IPS-20b (cell line): ENCODE data around the gene STX18.
A peak's percentile ranks its signal among the peaks of the same experiment; 100 is the strongest.

ENCODE experiments used
- H3K27ac ChIP-seq: one replicate; pipeline ENCODE4 v1.5.1; 2013; ENCODE audit warnings: low read length
- H3K27me3 ChIP-seq: 2 replicates; pipeline ENCODE4 v1.6.1; 2013; ENCODE audit warnings: mild to moderate bottlenecking, low read length, inconsistent platforms; ENCODE audit not compliant: insufficient read depth
- H3K36me3 ChIP-seq: 2 replicates; pipeline ENCODE4 v1.6.1; 2013; ENCODE audit warnings: low read depth, mild to moderate bottlenecking, inconsistent platforms, low read length, moderate library complexity; ENCODE audit not compliant: insufficient read depth
- H3K4me1 ChIP-seq: 2 replicates; pipeline ENCODE4 v1.6.1; 2013; ENCODE audit warnings: mild to moderate bottlenecking, control low read depth, inconsistent platforms, low read length, moderate library complexity; ENCODE audit not compliant: insufficient read depth
- H3K4me3 ChIP-seq: 2 replicates; pipeline ENCODE4 v1.5.1; 2013; ENCODE audit warnings: mild to moderate bottlenecking, low read length, inconsistent platforms
- H3K9ac ChIP-seq: 2 replicates; pipeline ENCODE4 v1.6.1; 2013; ENCODE audit warnings: low read depth, mild to moderate bottlenecking, inconsistent platforms, low read length, moderate library complexity
- H3K9me3 ChIP-seq: 2 replicates; pipeline ENCODE4 v1.6.1; 2013; ENCODE audit warnings: mild to moderate bottlenecking, low read depth, low read length, inconsistent platforms; ENCODE audit not compliant: insufficient read depth

Gene STX18

GRCh38 chr4:4490041-4490440 lies 51.8 kb downstream of the STX18 start:
- H3K27me3 ChIP-seq = no peaks in the 10 kb centered on the region
- no peaks in the 10 kb centered on the region for H3K36me3 ChIP-seq
- H3K4me3 ChIP-seq = no peak overlapping the region
- no peak overlapping the region for H3K27ac ChIP-seq
- H3K4me1 ChIP-seq = peaks cover 5% of the 10 kb centered on the region; the same call in 1 of the 2 replicates
- no peak overlapping the region for H3K9ac ChIP-seq
- no peaks in the 10 kb centered on the region for H3K9me3 ChIP-seq

DNA sequence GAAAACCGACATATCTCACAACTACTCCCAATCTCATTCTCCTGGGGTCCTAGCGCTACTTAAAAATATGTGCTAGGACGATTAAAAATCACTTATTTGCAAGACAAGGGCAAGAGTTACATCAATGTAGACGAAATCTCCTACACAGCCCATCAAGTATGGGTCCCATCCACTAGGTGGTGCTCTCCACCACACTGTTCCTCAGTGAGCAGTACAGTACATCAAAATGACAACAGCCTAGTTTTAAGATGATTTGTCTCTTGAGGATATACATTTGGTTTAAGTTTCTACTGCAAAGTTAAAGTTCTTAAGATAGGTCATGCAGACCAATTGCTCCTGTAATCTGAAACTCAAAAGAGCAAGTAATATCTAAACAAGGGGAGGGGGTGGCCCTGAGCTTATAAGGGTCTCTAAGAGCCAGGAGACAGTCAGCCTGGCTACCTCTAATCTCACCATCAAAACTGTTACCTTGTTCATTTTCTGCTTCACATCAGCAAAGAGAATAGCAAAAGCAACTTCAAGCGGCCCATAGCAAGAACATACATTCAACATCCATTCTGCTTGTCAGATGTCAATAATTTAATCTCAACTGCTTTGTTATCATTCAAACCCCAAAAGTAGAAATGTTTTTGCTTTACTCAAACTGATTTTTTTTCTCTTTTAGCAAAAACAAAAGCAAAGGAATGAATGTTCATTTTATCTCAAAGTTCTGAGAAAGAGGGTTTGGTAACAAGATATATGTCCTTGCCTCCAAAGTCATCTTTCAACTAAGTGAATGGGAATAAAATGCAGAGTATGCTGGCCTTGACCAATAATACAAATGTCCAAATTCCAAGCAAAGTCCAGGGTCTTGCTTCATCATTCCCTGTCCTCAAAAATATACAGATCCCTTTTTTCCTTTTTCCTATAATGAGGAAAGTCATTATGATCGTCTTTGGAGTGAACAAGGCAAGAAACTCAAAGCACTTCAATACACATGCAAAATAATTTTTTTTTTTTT lies 53.1 kb downstream of the STX18 start:
- Histone ChIP-seq H3K4me1 (peaks cover 5% of the 10 kb centered on the region; the same call in 1 of the 2 replicates), H3K9ac (no peak overlapping the region), H3K4me3 (no peak overlapping the region), H3K9me3 (no peaks in the 10 kb centered on the region), H3K36me3 (no peaks in the 10 kb centered on the region), H3K27ac (no peak overlapping the region), H3K27me3 (no peaks in the 10 kb centered on the region)

GRCh38 chr4:4486969-4487368 lies 54.9 kb downstream of the STX18 start:
- H3K9ac ChIP-seq = no peak overlapping the region
- H3K4me3 ChIP-seq = no peak overlapping the region
- no peaks in the 10 kb centered on the region for H3K27me3 ChIP-seq
- no peaks in the 10 kb centered on the region for H3K9me3 ChIP-seq
- H3K36me3 ChIP-seq = no peaks in the 10 kb centered on the region
- no peak overlapping the region for H3K27ac ChIP-seq
- H3K4me1 ChIP-seq = no peaks in the 10 kb centered on the region; the same call in 1 of the 2 replicates

DNA sequence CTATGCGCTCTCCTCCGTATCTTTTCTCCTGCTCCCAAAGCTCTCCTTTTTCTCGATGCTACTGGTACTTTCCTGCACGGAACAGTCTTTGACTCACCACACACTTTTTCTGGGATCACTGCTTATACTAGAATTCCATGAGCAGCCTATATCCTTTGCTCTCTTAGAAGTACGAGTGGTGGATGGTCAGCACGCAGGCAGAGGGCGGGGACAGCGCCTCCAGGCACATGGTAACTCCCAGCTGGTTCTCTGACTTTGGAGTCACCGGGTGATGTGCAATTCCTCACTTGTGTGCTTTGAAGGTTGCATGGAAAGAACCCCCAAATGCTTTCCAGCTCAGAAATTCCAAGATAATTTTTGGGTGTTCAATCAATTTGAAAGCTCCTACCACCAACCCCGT lies 56.0 kb downstream of the STX18 start:
- Histone ChIP-seq H3K4me3 (no peak overlapping the region), H3K9ac (no peak overlapping the region), H3K36me3 (no peaks in the 10 kb centered on the region), H3K9me3 (no peaks in the 10 kb centered on the region), H3K27ac (no peak overlapping the region), H3K4me1 (peaks cover 10% of the 10 kb centered on the region), H3K27me3 (no peaks in the 10 kb centered on the region)

DNA sequence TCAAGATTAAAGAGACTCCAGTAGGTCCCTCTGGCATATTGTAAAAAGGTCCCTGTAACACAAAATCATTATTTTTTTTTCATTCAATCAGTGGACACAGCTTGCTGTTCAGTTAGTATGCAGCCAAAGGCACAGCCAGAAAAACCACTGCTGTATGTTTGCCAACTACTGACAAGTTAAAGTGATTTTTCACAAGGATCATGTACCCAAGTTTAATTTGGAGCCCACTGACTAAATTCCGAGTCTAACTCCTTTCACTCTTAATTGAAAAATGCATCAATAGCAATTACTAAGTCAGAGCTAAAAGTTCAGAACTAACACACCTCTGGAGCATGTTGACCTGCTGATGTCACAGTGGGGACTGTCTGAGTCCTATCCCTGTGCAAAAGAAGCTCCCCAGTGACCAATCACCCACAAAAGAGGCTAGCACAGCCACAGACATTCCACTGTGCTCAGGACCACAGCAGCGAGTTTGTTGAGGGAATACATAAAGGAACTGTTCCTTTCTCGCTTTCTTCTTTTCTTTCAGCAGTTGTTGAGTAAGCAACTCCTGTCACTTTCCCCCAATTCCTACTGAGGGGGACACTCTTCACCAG lies 60.4 kb downstream of the STX18 start:
- no peaks in the 10 kb centered on the region for H3K9me3 ChIP-seq
- peaks cover 18% of the 10 kb centered on the region for H3K4me1 ChIP-seq
- H3K27ac ChIP-seq = no peak overlapping the region
- H3K4me3 ChIP-seq = peak overlapping the region; percentile 49; the same call in 1 of the 2 replicates
- H3K36me3 ChIP-seq = no peaks in the 10 kb centered on the region
- no peaks in the 10 kb centered on the region for H3K27me3 ChIP-seq
- H3K9ac ChIP-seq = peak overlapping the region; percentile 17; the same call in 1 of the 2 replicates

DNA sequence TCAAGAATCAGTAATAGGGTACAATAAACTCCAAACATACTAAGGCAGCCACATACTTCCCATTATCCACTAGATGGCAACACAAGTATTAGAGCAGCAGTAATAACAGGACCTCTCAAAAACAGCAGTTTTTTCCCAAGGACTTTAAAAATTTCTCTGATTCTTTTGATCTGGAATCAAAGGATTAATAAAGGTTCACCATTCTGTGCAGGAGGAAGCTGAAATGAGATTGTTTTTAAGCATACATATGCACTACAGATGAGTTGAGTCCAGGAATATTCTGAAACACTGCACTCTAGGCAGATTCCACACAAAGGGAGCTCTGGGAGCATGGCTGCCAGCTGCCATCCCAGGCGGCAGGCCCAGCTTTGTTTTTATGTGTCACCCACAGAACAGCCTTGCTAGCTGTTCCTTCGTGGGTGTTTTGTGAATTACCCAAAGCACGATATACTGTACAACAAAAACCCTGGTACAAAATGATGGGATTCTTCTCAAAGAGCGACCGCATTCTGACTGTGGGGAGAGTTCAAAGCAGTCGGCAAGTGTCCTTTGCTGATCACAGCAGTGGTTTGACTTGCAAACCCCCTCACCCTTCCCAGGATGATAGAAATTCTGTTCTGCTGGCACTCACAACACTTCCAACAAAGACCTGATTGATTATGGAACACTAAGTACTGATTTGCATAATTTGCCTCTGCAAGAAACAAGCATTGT lies 61.0 kb downstream of the STX18 start:
- peak overlapping the region; percentile 17 for H3K9ac ChIP-seq
- H3K27me3 ChIP-seq = no peaks in the 10 kb centered on the region
- H3K9me3 ChIP-seq = no peaks in the 10 kb centered on the region
- H3K4me1 ChIP-seq = peaks cover 18% of the 10 kb centered on the region
- peak overlapping the region; percentile 49 for H3K4me3 ChIP-seq
- H3K36me3 ChIP-seq = no peaks in the 10 kb centered on the region
- no peak overlapping the region for H3K27ac ChIP-seq

- Histone ChIP-seq H3K36me3 (no peaks in the 10 kb centered on the region), H3K4me1 (peaks cover 18% of the 10 kb centered on the region), H3K4me3 (no peak overlapping the region), H3K27ac (no peak overlapping the region), H3K9me3 (no peaks in the 10 kb centered on the region), H3K9ac (peak overlapping the region; percentile 17; the same call in 1 of the 2 replicates), H3K27me3 (no peaks in the 10 kb centered on the region)
These were observed 61.6 kb downstream of the STX18 start for GRCh38 chr4:4480205-4480604.

GRCh38 chr4:4479366-4479765 lies 62.5 kb downstream of the STX18 start:
- H3K9me3 ChIP-seq = no peaks in the 10 kb centered on the region
- no peak overlapping the region for H3K4me3 ChIP-seq
- no peak overlapping the region for H3K27ac ChIP-seq
- no peak overlapping the region for H3K9ac ChIP-seq
- H3K27me3 ChIP-seq = no peaks in the 10 kb centered on the region
- H3K4me1 ChIP-seq = peaks cover 18% of the 10 kb centered on the region
- H3K36me3 ChIP-seq = no peaks in the 10 kb centered on the region

- H3K4me3 ChIP-seq = no peak overlapping the region
- H3K9ac ChIP-seq = no peak overlapping the region
- peaks cover 18% of the 10 kb centered on the region for H3K4me1 ChIP-seq
- H3K27ac ChIP-seq = no peak overlapping the region
- no peaks in the 10 kb centered on the region for H3K9me3 ChIP-seq
- H3K36me3 ChIP-seq = no peaks in the 10 kb centered on the region
- H3K27me3 ChIP-seq = no peaks in the 10 kb centered on the region
These were observed 64.1 kb downstream of the STX18 start for GRCh38 chr4:4477796-4478195.

GRCh38 chr4:4477391-4477790 lies 64.5 kb downstream of the STX18 start:
- Histone ChIP-seq H3K9me3 (no peaks in the 10 kb centered on the region), H3K4me1 (peaks cover 18% of the 10 kb centered on the region), H3K27ac (no peak overlapping the region)

DNA sequence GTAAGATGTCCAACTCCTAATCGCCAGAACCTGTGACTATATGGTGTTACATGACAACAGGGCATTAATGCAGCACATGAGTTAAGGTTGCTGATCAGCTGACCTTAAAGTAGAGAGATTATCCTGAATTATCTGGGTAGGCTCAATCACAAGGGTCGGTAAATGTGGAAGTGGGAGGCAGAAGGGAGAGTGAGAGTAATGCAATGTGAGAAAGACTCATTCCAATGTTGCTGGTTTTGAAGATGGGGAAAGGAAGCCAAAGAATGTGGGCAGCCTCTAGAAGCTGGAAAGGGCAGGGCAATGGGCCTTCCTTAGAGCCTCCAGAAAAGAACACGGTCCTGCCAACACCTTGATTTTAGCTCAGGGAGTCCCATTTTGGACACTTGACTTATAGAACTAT lies 67.4 kb downstream of the STX18 start:
- H3K9me3 ChIP-seq = no peaks in the 10 kb centered on the region
- no peak overlapping the region for H3K4me3 ChIP-seq
- H3K27me3 ChIP-seq = no peaks in the 10 kb centered on the region
- peaks cover 15% of the 10 kb centered on the region; the same call in 1 of the 2 replicates for H3K36me3 ChIP-seq
- H3K27ac ChIP-seq = no peak overlapping the region
- no peak overlapping the region for H3K9ac ChIP-seq
- no peaks in the 10 kb centered on the region for H3K4me1 ChIP-seq

More at GRCh38 chr4:4477391-4477790, 64.5 kb downstream of the STX18 start:
- no peak overlapping the region for H3K4me3 ChIP-seq
- H3K36me3 ChIP-seq = no peaks in the 10 kb centered on the region
- H3K27me3 ChIP-seq = no peaks in the 10 kb centered on the region
- H3K9ac ChIP-seq = no peak overlapping the region
